ENCODE data around the gene GJD4.

GJD4 gene

DNA sequence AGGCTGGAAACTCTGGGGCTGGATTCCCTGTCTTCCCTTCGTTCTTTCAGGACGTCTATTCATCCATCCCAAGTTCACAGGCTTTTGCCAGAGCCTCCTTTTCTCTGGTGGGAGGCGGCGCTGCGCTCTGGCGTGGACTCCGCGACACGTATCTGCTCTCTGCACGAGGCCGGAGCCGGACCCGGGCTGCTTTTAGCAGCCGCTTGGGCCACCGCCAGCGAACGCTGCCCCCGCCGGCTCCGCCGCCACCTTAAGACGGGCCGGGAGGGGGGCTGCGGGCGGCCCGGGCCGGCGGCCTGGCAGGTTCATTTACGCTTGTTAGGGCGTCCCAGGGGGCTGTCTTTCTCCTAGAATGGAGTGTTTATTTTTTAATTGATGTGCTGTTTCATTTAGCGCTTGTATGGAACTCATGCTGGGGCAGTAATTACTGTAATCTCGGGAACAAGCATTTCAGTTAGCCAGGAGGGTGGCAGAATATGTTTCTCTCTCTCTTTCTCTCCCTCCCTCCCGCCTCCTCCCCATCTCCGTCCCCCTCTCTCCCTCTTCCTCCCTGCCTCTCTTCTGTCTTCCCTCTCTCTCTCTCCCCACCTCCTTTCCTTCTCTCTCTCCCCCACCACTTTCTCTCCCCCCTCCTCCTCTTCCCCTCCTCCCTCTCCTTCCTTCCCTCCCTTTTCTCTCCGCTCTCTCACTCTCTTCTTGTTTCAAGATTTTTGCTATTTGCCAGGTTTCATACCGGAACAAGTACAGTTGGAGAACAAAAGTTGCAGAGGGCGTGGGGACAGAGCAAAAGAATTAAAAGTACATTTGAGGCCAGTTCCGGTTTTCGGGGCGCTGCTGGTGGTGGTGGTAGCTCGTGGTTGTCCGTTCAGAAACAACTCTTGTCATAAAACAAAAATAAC lies 38.3 kb downstream of the GJD4 start:
- peak overlapping the region; percentile 76 for H3K4me3 ChIP-seq (ENCODE audit: low read length)
- TF ChIP-seq, protein P1, sequence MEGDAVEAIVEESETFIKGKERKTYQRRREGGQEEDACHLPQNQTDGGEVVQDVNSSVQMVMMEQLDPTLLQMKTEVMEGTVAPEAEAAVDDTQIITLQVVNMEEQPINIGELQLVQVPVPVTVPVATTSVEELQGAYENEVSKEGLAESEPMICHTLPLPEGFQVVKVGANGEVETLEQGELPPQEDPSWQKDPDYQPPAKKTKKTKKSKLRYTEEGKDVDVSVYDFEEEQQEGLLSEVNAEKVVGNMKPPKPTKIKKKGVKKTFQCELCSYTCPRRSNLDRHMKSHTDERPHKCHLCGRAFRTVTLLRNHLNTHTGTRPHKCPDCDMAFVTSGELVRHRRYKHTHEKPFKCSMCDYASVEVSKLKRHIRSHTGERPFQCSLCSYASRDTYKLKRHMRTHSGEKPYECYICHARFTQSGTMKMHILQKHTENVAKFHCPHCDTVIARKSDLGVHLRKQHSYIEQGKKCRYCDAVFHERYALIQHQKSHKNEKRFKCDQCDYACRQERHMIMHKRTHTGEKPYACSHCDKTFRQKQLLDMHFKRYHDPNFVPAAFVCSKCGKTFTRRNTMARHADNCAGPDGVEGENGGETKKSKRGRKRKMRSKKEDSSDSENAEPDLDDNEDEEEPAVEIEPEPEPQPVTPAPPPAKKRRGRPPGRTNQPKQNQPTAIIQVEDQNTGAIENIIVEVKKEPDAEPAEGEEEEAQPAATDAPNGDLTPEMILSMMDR (conservative IDR thresholded peaks at IDR 0.05; ENCODE audit: low read depth, low read length) = no peak
- no peak for DNase-seq (ENCODE audit: low read depth)

DNA sequence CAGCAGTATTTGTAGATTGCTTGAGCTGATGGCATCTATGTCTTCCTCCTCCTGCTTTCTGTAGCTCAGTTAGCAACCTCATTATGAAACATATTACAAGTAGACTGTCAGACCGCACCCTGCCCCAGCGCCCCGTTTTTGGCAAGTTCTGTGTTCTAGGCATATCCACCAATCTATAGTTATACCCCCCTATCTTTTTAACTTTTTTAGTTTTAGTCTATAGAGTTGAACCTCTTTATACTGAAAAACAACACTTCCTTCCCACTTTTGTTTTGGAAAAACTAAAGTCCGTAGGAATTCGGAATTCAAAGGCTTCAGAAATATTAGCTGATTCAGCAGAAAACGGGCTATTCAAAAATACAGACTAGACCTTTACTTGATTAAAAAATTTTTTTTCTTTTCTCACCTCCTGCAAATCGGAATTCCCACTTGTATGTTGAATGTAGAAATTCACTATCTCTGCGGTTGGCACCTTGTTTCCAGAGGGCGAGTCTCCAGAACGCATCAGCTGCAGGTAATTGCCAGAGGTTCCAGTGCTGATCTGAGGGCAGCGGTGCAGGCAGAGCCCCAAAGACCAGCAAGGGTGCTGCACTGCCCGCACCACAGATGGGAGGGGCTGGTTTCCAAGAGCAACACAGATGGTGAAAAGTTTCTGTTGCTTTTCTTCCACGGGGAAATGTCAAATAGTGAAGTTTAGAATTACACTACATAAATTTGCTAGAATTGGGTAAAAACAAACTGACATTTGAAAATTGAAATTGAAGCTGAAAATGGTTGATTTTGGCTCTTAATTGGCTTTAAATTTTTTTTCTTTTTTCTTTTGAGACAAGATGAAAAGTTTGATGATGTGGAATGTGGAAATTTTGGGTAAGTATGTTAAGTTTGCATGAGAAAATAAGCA lies 39.2 kb downstream of the GJD4 start:
- DNase-seq (ENCODE audit: low read depth) = no peak
- H3K4me3 ChIP-seq (ENCODE audit: low read length) = peak overlapping the region; percentile 76
- TF ChIP-seq, protein P1 (conservative IDR thresholded peaks at IDR 0.05; ENCODE audit: low read depth, low read length) = no peak

DNA sequence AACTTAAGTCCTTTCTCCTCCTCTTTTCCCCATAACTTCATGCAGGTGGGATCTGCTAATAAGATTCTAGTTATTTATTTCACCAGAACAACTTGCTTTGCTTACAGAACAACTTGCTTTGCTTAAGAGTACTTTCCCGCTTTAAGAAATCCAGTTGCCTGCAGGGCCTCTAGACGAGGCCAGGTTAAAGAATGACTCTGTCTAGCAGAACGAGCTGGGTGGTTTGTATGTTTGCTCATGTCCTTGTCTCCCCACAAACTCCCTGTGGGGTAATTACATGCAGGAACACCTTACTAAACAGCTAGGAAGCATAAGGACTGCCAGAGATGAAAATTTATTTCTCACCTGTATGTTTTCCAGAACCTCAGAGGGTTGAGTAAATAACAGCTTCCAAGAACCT lies 45.8 kb downstream of the GJD4 start:
- H3K4me3 ChIP-seq (ENCODE audit: low read length) = no peak overlapping the region
- DNase-seq (ENCODE audit: low read depth) = no peak
- TF ChIP-seq, protein P1 (conservative IDR thresholded peaks at IDR 0.05; ENCODE audit: low read depth, low read length) = no peak

DNA sequence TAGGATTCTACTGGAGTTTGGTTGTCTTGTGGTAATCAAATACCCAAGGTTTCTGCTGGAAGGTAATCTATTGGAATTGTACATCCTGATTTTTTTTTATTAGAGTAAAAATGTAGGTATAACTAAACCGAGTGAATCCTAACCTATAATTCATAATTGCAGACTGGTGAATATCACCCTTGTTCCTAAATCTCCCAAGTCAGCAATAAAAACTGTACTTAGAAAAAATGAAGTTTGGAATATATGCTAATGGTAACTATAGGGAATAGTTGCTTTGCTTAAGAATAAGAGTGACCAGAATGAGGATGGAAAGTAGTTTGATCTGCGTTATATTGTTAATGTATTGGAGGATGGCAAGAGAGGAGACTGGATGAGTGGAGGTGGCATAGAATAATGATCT lies 47.7 kb downstream of the GJD4 start:
- no peak overlapping the region for H3K4me3 ChIP-seq (ENCODE audit: low read length)
- DNase-seq (ENCODE audit: low read depth) = no peak
- TF ChIP-seq, protein P1 (conservative IDR thresholded peaks at IDR 0.05; ENCODE audit: low read depth, low read length) = no peak

DNA sequence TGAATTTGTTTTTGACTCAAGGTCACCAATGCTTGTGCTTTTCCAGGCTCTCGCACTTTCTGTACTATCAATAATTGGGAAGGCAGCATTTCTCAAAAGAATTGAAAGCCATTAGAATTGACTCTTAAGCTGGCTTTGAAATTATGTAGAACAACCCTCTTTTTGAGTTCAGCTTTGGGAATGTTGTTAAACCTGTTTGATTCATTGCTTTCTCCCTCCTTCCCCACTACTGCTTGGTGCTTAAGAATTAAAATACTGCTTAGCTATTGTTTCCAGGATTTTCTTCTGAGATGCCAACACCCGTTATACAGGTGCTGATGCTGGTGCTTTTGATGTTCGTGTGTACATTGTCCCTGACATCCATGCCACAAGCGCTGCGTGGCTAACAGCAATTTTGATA lies 52.5 kb downstream of the GJD4 start:
- TF ChIP-seq, protein P1 (conservative IDR thresholded peaks at IDR 0.05; ENCODE audit: low read depth, low read length) = no peak

More for the DNA sequence above, 52.5 kb downstream of the GJD4 start:
- no peak overlapping the region for H3K4me3 ChIP-seq (ENCODE audit: low read length)
- no peak for DNase-seq (ENCODE audit: low read depth)

All from retinal pigment epithelial cell (primary cell).